ENCODE data around the gene CNOT8. TPM values are rescaled to one million over a fixed set of nuclear protein-coding genes. Genes with fewer than 3 reads are reported as not detected.

The CNOT8 gene
- total RNA-seq, 1 donor from 2014 or later, result 56.4 TPM

DNA sequence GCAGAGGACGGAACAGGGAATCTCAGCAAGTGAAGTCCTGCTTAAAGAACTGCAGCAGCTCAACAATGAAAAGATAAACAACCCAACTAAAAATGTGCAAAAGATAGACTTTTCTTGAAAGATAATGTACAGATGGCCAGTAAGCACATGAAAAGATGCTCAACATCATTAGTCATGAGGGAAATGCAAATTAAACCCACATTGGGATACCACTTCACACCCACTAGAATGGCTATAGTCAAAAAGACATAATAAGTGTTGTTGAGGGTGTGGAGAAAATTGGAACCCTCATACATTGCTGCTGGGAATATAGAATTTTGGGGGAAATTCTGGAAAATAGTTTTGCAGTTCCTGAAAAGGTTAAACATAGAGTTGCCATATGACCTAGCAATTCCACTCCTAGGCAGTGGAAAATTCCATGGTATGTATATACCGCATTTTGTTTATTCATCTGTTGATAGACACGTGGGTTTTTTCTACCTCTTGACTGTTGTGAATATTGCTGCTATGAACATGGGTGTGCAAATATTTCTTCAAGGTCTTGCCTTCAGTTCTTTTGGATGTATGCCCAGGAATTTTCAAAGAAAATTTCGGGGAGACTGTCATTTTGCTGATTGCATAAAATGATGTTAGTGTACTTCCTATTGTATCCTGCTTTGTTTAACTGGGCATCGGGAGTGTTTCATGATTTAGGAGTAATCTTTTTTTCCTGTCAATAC is 7.2 kb downstream of the CNOT8 start:
- peaks cover 18% of the 10 kb centered on the region for H3K36me3 Mint-ChIP-seq (ENCODE audit: insufficient read depth)

DNA sequence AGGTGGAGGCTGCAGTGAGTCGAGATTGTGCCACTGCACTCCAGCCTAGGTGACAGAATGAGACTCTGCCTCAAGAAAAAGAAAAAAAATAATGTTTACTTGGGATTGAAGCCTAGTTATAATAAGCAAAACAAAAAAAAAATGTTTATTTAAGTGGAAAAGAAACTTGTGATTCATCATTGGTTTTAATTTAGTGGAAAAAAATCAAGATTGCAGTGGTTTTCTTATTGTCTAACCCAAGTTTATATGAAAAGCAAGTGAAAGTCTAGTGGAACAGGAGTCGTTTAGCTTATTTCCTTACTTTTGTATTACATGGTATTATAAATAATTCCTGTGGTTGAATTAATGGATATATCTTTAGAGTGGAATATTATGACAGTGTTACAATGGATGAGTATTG is 8.4 kb downstream of the CNOT8 start:
- Mint-ChIP-seq H3K9me3 (ENCODE audit: low read depth) (no peaks in the 10 kb centered on the region), H3K27ac (no peak overlapping the region), H3K27me3 (no peaks in the 10 kb centered on the region), H3K36me3 (ENCODE audit: insufficient read depth) (peaks cover 22% of the 10 kb centered on the region), H3K4me1 (ENCODE audit: low read depth) (peaks cover 2% of the 10 kb centered on the region), H3K4me3 (ENCODE audit: low read depth) (no peak overlapping the region)
- DNase-seq (ENCODE audit: low spot score, unreplicated experiment), result no peak
- TF ChIP-seq, protein P1, sequence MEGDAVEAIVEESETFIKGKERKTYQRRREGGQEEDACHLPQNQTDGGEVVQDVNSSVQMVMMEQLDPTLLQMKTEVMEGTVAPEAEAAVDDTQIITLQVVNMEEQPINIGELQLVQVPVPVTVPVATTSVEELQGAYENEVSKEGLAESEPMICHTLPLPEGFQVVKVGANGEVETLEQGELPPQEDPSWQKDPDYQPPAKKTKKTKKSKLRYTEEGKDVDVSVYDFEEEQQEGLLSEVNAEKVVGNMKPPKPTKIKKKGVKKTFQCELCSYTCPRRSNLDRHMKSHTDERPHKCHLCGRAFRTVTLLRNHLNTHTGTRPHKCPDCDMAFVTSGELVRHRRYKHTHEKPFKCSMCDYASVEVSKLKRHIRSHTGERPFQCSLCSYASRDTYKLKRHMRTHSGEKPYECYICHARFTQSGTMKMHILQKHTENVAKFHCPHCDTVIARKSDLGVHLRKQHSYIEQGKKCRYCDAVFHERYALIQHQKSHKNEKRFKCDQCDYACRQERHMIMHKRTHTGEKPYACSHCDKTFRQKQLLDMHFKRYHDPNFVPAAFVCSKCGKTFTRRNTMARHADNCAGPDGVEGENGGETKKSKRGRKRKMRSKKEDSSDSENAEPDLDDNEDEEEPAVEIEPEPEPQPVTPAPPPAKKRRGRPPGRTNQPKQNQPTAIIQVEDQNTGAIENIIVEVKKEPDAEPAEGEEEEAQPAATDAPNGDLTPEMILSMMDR (IDR thresholded peaks at IDR 0.05; ENCODE audit: unreplicated experiment), result no peak

More for the DNA sequence above, 7.2 kb downstream of the CNOT8 start:
- Mint-ChIP-seq H3K9me3 (ENCODE audit: low read depth) (no peaks in the 10 kb centered on the region), H3K4me1 (ENCODE audit: low read depth) (peaks cover 9% of the 10 kb centered on the region), H3K27ac (no peak overlapping the region), H3K27me3 (no peaks in the 10 kb centered on the region), H3K4me3 (ENCODE audit: low read depth) (no peak overlapping the region)
- DNase-seq (ENCODE audit: low spot score, unreplicated experiment), result no peak
- TF ChIP-seq, protein P1 (IDR thresholded peaks at IDR 0.05; ENCODE audit: unreplicated experiment), result no peak

DNA sequence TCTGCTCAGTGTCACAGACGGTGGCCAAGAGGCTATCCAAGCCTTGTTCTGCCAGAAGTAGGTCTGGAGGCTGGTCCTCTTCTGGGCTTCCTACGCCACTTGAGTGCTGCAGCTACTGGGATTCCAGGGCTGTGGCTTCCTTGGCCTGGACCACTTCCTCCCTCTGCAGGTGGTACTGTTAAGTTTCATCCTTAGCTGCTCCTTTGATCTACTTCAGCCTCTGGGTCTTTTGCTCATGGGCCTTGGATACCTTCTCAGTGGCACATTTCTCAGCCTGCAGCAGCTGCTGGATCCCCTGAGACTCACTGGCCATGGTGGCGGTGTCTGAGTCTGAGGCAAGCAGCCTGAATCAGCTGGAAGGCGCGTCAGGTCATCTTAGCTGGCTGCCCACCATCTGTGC is 10.3 kb downstream of the CNOT8 start:
- no peak for DNase-seq (ENCODE audit: low spot score, unreplicated experiment)
- Mint-ChIP-seq H3K4me3 (ENCODE audit: low read depth) (no peak overlapping the region), H3K4me1 (ENCODE audit: low read depth) (no peaks in the 10 kb centered on the region), H3K36me3 (ENCODE audit: insufficient read depth) (peaks cover 24% of the 10 kb centered on the region), H3K27ac (no peak overlapping the region), H3K9me3 (ENCODE audit: low read depth) (no peaks in the 10 kb centered on the region), H3K27me3 (no peaks in the 10 kb centered on the region)
- TF ChIP-seq, protein P1 (IDR thresholded peaks at IDR 0.05; ENCODE audit: unreplicated experiment), result peak; percentile 26

DNA sequence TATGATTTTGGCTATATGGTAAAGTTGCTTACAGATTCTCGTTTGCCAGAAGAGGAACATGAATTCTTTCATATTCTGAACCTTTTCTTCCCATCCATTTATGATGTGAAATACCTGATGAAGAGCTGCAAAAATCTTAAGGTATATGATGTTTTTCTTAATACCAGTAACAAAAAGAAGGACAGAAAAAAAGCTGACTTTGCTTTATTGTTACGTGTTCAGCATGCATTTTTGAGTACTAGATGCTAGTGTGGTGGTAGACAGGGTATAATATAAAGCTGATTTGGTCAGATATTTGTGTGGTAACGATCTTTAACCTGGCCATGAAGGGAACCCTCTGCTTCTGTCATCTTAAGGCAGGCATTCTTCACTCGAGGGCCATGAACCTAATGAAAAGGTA is 13.3 kb downstream of the CNOT8 start:
- Mint-ChIP-seq H3K27ac (no peak overlapping the region), H3K27me3 (no peaks in the 10 kb centered on the region), H3K4me3 (ENCODE audit: low read depth) (no peak overlapping the region), H3K4me1 (ENCODE audit: low read depth) (no peaks in the 10 kb centered on the region), H3K36me3 (ENCODE audit: insufficient read depth) (peaks cover 36% of the 10 kb centered on the region), H3K9me3 (ENCODE audit: low read depth) (no peaks in the 10 kb centered on the region)
- no peak for DNase-seq (ENCODE audit: low spot score, unreplicated experiment)
- TF ChIP-seq, protein P1 (IDR thresholded peaks at IDR 0.05; ENCODE audit: unreplicated experiment), result no peak

DNA sequence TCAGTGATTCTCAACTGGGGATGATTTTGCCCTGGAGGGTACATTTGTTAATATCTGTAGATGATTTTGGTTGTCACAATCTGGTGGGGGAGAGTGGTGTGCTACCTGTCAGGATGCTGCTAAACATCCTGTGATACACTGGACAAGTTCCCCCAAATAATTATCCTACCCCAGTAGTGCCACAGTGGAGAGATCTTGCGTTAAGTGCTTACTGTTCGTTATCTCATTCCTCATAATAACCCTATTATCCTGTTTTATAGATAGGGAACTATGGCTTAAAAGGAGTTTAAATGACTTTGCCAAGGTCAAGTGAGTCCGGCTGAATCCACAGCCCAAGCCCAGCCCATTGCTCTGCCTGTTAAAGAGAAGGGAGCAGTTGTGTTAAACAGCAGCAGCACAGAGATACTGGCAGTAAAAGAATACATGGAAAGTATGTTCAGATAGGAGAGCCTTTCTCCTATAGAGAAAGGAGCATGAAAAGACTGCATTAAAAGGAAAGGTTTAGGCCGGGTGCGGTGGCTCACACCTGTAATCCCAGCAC is 15.4 kb downstream of the CNOT8 start:
- H3K4me3 Mint-ChIP-seq (ENCODE audit: low read depth), result no peak overlapping the region

More for the DNA sequence above, 15.4 kb downstream of the CNOT8 start:
- no peak for DNase-seq (ENCODE audit: low spot score, unreplicated experiment)
- Mint-ChIP-seq H3K27ac (no peak overlapping the region), H3K27me3 (no peaks in the 10 kb centered on the region), H3K9me3 (ENCODE audit: low read depth) (peaks cover 3% of the 10 kb centered on the region), H3K36me3 (ENCODE audit: insufficient read depth) (peaks cover 41% of the 10 kb centered on the region), H3K4me1 (ENCODE audit: low read depth) (no peaks in the 10 kb centered on the region)
- TF ChIP-seq, protein P1 (IDR thresholded peaks at IDR 0.05; ENCODE audit: unreplicated experiment), result no peak
